Fibroblast of gingiva (primary cell): ENCODE data around the gene CXCL3.

Experiments
- DNase-seq: peaks from one replicate; pipeline ENCODE4 v3.0.0-alpha.2; 2011; ENCODE audit warnings: low read depth

CXCL3 gene

DNA sequence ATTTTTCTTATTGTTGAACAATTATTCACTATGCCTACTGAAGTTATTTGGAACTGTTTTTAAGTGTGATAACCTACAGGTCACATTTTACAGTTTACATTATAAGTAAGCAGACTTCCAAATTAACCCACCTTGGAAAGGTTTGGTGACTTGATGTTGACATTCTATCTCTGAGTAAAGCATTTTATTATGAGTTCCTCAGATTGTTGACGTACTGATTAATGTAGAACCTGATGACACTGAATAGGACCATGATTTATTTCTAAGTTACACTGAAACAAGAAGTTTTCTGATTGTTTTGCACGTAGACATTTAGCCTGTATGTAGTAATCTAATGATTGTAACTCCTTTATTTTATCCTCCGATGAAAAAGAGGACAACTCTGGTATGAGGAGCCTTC, 17.0 kb upstream of the CXCL3 start:
- DNase-seq, result no peak

DNA sequence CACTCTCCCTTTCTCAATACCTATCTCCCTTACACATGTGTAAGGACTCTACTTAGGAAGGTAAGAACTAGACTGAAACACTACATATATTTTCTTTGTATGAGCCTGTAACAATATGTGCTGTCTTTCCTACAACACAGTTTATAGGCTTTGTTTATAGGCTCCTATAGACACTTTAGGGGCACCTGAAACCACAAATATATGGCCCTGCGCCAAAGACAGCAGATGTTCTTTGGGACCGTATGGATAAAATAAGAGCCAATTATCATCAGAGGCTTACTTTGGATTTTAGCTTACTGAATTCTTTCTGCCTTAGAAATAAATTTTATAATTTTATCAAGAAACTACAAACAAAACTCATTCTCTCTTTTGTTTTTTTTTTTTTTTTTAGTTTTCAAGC, 16.6 kb upstream of the CXCL3 start:
- DNase-seq, result no peak

- no peak for DNase-seq
Measured at GRCh38 chr4:74054483-74055047, 16.1 kb upstream of the CXCL3 start.

- no peak for DNase-seq
Measured at GRCh38 chr4:74047152-74047551, 8.7 kb upstream of the CXCL3 start.

- no peak for DNase-seq
Measured at GRCh38 chr4:74045772-74046171, 7.3 kb upstream of the CXCL3 start.

GRCh38 chr4:74045247-74045646, 6.8 kb upstream of the CXCL3 start:
- DNase-seq, result no peak

GRCh38 chr4:74044677-74045076, 6.2 kb upstream of the CXCL3 start:
- no peak for DNase-seq

DNA sequence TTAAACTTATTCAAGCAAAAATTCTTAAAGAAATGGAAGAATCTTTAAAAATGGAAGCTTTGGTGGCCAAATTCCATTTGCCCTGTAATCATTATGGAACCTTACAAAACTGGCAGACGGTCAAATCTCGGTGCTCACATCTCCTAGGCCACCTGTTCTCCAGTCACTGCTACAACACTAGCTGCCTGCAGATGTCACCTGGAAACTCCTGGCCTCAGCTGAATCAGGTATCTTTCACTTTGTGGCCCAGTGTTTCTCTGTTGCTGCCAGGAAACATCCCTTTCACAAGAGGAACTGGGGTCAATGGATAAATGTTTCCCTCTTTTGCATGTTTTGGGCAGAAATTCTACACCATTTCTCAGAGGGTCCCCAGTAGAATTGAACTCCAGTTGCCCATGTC, 4.2 kb upstream of the CXCL3 start:
- DNase-seq, result no peak

DNA sequence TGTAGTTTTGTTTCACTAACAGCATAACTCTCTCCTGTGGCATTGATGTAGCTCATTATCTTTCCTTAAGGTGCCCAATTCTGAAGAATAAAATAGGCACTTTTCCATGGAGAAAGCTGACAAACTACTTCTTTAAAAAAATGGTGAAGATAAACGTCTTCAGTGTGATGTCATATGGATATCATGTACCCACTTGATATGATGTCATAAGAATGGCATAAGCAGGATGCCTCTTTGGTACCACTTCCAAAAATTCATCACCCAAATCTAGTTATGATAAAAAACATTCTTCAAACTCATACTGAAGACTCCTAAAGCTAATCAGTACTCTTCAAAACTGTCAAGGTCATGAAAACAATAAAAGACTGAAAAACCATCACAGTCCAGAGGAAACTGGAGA, 2.9 kb upstream of the CXCL3 start:
- no peak for DNase-seq

DNA sequence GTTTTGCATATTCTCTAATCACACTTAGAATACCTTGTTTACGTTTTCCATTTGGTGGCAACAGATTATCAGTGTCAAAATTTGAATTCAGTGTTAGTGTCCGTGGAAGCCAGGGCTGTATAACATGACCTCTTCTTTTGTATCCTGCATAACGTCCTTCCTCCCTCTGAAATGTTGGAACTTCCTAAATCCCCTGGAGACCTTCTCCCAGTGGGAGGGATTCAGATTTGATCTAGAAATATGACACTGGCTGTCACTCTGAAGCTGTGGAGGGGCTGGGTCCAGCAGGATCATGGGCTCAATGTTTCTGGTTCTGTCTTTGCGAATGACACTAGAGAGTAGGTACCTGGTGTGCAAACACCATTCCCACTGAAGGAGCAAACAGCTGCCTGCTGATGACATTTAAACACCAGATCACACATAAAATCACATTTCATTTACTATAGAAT, 850 bp upstream of the CXCL3 start:
- no peak for DNase-seq

DNA sequence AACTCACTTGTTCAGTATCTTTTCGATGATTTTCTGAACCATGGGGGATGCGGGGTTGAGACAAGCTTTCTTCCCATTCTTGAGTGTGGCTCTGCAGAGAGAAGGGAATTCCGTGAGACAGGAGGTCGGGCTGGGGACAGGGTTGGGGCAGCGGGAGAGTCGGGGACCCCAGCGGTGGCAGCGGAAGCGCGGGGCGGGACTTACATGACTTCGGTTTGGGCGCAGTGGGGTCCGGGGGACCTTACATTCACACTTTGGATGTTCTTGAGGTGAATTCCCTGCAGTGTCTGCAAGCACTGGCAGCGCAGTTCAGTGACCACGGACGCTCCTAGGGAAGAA, 434 bp downstream of the CXCL3 start:
- DNase-seq, result no peak

DNA sequence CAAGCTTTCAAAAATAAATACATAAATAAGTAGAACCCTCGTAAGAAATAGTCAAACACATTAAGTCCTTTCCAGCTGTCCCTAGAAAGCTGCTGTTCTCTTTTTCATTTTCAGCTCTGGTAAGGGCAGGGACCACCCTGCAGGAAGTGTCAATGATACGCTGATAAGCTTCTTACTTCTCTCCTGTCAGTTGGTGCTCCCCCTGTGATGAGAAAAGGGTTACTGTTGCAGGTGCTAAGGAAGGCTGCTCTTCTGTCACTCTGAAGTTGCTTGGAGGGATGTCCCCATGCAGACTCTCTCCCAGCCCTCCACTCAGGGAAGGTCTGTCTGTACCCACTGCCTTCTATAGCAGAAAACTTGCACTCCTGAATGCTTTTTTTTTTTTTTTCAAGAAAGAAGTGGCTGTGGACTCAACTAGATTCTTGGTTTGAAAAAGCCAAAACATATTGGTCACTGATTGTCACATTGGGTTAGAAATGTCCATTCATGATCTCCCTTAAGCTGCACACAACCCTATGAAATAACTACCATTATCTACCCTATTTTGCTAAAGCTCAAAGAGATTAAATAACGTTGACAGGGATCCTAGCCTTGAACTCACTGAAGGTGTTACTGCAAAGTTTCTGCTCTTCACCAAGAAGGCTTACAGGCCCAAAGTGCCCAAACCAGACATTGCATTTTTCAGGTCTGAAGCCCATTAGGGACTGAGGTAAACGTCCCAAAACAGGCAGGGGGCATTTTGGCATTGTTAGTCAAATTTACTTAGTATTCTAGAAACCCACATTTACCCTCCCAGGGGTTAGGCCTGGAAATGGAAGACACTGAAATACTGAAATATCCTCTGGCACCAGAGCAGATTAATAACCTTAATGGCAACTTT, 1.2 kb downstream of the CXCL3 start:
- no peak for DNase-seq

GRCh38 chr4:74033739-74034138, 4.8 kb downstream of the CXCL3 start:
- DNase-seq, result peak; percentile 53

DNA sequence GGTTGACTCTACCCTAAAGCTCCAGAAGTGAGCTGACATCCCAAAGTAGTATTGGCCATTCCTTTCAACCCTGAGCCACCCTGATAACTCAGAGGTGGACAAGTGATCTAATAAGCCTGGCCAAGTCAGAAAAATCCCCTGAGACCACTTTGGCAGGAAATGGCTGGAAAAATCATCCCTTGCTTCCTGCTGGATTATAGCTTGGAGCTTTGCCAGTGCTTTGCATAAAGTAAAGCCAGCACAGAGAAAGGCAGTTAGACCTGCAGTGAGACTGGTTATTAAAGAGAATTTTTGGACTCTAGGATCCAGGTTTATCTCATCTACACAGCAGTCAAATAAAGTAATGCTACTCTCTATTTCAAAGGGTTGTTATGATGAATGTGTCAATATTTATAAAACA, 6.4 kb downstream of the CXCL3 start:
- no peak for DNase-seq

DNA sequence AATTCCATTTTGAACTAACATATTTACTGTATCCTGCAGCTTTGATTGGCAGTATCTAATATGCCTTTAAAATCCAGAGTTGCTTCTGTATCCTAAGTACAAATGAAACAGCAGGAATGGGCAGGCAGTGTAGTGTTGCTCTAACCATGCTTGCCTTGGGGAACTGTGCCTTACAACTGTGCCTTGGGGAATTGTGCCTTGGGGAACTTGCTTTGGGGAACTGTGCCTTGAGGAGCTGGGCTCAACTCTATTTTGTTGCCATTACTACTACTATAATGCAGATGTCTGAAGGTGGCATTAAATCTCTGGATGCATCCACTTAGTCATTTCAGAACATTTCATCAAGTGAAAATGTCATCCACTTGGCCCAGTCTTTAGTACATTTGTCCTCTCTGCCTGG, 6.9 kb downstream of the CXCL3 start:
- DNase-seq, result no peak

DNA sequence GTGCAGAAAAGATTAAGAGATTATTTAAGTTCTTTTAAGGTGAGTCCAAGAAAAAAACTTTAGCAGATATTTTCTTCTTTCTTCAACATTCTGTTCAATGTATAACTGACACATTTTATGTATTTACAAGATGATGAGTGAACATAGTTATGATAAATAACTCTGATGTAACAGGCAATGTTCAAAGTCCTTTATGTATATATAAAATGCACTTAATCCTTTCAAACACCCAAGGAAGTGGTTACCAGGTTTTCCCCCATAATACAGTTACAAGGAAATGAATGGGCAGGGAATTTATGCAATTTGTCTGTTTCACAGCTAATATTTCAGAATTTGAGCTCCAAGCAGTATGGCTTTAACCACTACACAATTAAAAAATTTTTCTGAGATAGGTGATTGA, 8.2 kb downstream of the CXCL3 start:
- no peak for DNase-seq

- DNase-seq, result no peak
Measured at GRCh38 chr4:74028504-74028903, 10.0 kb downstream of the CXCL3 start.

- no peak for DNase-seq
Measured at GRCh38 chr4:74023709-74024108, 14.8 kb downstream of the CXCL3 start.

- DNase-seq, result no peak
Measured at GRCh38 chr4:74021601-74022000, 16.9 kb downstream of the CXCL3 start.

DNA sequence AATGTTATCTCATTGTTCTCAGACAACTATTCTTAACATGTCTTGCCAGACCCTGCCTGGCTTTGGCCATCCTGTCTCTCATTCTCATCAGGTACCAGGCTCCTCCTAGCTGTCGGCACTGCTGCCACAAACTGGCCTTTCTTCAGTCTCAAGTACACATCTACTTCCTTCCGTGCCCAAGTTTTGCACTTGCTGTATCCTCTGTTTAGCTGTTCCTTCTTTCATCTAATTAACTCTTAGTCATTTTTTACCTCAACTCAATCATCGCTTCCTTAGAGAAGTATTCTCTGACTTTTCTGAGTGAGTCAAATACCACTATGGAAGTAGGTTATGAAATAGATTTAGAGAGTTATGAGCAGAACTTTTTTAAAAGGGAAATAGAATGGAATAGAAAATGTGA, 19.7 kb downstream of the CXCL3 start:
- DNase-seq, result no peak

DNA sequence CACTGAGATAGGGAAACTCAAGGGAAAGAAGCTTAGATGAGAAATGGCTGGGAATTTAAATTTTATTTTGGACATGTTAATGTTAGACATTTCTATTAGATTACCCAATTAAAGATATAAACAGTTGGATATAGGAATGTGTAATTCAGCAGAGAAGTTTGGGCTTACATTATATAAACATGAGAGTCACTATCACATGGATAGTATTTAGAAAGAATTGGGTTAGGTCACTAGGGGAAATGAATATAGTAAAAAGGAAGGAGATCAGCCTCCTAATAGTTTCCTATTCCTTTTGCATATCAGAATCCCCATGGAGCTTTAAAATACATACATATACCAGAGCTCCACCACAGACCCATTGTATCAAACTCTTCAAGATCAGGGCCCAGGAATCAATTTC, 20.4 kb downstream of the CXCL3 start:
- peak; percentile 47 for DNase-seq

DNA sequence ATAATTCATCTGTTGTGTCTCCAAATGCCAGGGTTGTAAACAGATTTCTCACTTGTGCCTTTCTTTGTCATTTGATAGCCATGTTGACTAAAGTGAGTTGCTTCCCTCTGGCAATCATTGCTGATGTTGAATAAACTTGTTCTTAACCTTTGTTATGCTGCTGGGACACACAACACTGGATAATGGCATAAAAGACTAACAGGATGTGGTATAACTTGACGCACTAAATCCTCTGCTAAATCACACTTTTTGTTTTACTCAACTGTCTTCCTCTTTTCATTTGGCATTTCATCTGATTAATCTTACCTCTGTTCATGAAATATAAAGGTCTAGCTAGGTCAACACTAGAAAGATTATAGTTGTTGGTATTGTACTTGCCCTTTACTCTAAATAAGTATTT, 22.4 kb downstream of the CXCL3 start:
- peak; percentile 68 for DNase-seq

DNA sequence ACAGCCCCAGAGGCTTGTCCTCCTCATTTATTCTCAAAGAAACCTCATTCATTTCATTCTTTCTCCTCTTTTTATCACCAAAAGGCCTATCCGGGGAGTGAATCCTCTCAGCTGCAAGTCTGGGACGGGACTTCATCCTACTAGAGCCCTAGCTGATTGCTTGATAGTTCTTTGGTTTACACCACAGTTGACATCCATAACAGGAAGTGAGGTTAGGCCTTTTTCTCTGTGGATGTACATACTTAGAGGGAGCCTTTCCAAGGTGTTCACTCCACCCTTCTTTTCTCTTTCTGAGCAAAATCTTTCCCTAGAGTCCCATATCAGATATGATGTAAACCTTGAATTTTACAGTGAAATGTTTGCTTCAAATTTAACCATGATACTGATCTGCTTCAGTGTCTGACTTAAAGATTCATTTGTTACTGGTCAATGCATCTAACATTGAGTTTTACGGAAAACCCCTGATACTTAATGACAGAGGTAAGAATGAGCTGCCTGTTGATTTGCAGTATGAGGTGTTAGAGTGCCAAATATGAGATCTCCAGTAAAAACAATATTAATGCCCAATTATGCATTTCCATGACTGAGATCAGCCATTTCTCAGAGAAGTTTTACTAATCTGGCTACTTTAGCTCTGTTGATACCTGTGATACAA, 23.2 kb downstream of the CXCL3 start:
- DNase-seq, result no peak
